Measurements from ENCODE around the gene PRR7.

DNA sequence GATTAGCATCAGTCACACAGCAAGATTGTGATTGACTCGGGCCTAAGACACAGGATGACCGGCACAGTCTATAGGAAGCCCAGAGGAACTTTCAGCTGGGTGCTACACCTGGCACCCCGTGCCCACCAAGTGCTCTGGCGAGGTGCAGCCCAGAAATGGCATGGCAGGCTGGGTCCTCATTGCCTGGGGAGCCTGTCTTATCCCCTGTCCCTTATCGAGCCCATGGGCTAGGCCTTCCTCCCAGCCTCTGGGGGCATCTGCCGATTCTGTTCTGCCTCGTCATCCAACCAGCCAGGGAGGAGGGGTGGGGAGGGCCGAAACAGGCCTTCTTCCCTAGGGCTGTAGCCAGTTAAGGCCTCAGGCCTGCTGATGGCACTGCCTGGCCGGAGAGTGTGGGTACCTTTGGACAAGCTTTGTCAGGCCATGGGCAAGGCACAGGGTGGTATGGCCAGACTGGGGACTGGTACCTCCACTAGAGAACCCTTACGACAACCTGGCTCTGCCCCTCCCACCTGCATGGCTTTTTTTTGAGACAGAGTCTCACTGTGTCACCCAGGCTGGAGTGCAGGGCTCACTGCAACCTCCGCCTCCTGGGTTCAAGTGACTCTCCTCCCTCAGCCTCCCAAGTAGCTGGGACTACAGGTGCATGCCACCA, 18.6 kb upstream of the PRR7 start:
- TF ChIP-seq, protein P1, sequence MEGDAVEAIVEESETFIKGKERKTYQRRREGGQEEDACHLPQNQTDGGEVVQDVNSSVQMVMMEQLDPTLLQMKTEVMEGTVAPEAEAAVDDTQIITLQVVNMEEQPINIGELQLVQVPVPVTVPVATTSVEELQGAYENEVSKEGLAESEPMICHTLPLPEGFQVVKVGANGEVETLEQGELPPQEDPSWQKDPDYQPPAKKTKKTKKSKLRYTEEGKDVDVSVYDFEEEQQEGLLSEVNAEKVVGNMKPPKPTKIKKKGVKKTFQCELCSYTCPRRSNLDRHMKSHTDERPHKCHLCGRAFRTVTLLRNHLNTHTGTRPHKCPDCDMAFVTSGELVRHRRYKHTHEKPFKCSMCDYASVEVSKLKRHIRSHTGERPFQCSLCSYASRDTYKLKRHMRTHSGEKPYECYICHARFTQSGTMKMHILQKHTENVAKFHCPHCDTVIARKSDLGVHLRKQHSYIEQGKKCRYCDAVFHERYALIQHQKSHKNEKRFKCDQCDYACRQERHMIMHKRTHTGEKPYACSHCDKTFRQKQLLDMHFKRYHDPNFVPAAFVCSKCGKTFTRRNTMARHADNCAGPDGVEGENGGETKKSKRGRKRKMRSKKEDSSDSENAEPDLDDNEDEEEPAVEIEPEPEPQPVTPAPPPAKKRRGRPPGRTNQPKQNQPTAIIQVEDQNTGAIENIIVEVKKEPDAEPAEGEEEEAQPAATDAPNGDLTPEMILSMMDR (IDR thresholded peaks at IDR 0.05): no peak
- TF ChIP-seq POLR2A (IDR thresholded peaks at IDR 0.05) (no peak), EP300 (IDR thresholded peaks at IDR 0.05) (no peak)
